Panc1 (cell line): ENCODE results near the gene SENP1. TPM values are rescaled to one million over a fixed set of nuclear protein-coding genes. Genes with fewer than 3 reads are reported as not detected.

Source experiments
- ATAC-seq: fragments of 200-7000 bp; cut with Tn5 transposase; 2 replicates; pipeline ENCODE4 v1.9.1; 2020; ENCODE audit warnings: mild to moderate bottlenecking, moderate library complexity
- BruUV-seq: library from RNA; stranded (reverse); fragments of 400-500 nt; replicated peaks from 2 replicates; lab custom pipeline; 2021; lab: Mats Ljungman, UMichigan
- CTCF ChIA-PET: fragments of 300-600 bp; sonication (Branson Sonifier 250); formaldehyde crosslinking; loops from one replicate; lab custom pipeline; 2022; ENCODE audit warnings: antibody characterized with exemption; lab: Charles Lee
- POLR2A ChIA-PET: fragments of 300-600 bp; sonication (Branson Sonifier 250); formaldehyde crosslinking; loops from one replicate; lab custom pipeline; 2022; ENCODE audit warnings: antibody characterized with exemption; lab: Charles Lee
- DNase-seq: peaks from one replicate; pipeline ENCODE4 v3.0.0-alpha.2; 2010; ENCODE audit warnings: low read depth, low spot score
- H3K27ac ChIP-seq: 2 replicates; pipeline ENCODE4 v1.5.1; 2011; ENCODE audit warnings: mild to moderate bottlenecking, low read length, inconsistent platforms
- H3K27me3 ChIP-seq: fragments of 200-500 bp; sonication (Bioruptor generic); 2 replicates; pipeline ENCODE4 v1.6.0; 2014; ENCODE audit warnings: low read length, inconsistent platforms; ENCODE audit not compliant: control insufficient read depth, insufficient read depth
- H3K36me3 ChIP-seq: fragments of 200-500 bp; sonication (Bioruptor generic); 2 replicates; pipeline ENCODE4 v1.5.1; 2014; ENCODE audit warnings: inconsistent platforms, mild to moderate bottlenecking, low read length, moderate library complexity; ENCODE audit not compliant: control insufficient read depth, insufficient read depth
- H3K4me1 ChIP-seq: 2 replicates; pipeline ENCODE4 v1.5.1; 2011; ENCODE audit warnings: inconsistent platforms, mild to moderate bottlenecking, low read length, moderate library complexity; ENCODE audit not compliant: control insufficient read depth, insufficient read depth
- H3K4me3 ChIP-seq, 2 experiments: 2 replicates each; pipeline ENCODE4 v1.5.1; 2011 to 2012; ENCODE audit warnings: low read depth in 2 of 2, low read length in 2 of 2, mild to moderate bottlenecking in 2 of 2, inconsistent platforms in 1 of 2, moderate library complexity in 1 of 2
- H3K9me3 ChIP-seq: fragments of 200-500 bp; sonication (Bioruptor generic); 2 replicates; pipeline ENCODE4 v1.5.1; 2014; ENCODE audit warnings: low read depth, mild to moderate bottlenecking, inconsistent platforms, low read length, moderate library complexity; ENCODE audit not compliant: control insufficient read depth, insufficient read depth
- POLR2AphosphoS5 ChIP-seq: IDR thresholded peaks from 2 replicates; pipeline ENCODE4 v1.6.1; 2012; ENCODE audit warnings: mild to moderate bottlenecking, low read depth, low read length, moderate library complexity
- SIN3A ChIP-seq: IDR thresholded peaks from 2 replicates; pipeline ENCODE4 v1.6.1; 2012; ENCODE audit warnings: low read depth, mild to moderate bottlenecking, low read length, moderate library complexity, borderline replicate concordance; ENCODE audit not compliant: insufficient read depth
- TCF7L2 ChIP-seq: IDR thresholded peaks from 2 replicates; pipeline ENCODE4 v1.6.1; 2011; ENCODE audit warnings: mild to moderate bottlenecking, low read depth, low read length, inconsistent platforms
- in situ Hi-C: cut with HindIII; loops from 2 replicates; pipeline ENCODE4 v1.10.0; 2016; ENCODE audit warnings: low sequenced_read_pairs, low pct_unique_long_range_greater_than_20kb
- intact Hi-C: fragments of 100-400 bp; cut with micrococcal nuclease; formaldehyde crosslinking; loops from one replicate; pipeline ENCODE4 v1.10.0; 2022; ENCODE audit not compliant: unreplicated experiment
- total RNA-seq: library from RNA; stranded (reverse); gene quantifications from one replicate; pipeline ENCODE4 v1.2.1, GENCODE V29; 2021; ENCODE audit not compliant: unreplicated experiment
- TF ChIP-seq, protein P1 (sequence below): fragments of 450-650 bp; IDR thresholded peaks from 2 replicates; pipeline ENCODE4 v1.5.1; 2017; ENCODE audit warnings: mild to moderate bottlenecking
- TF ChIP-seq, protein P2 (sequence below), 2 experiments: IDR thresholded peaks; 2 replicates each; pipeline ENCODE4 v1.6.1; 2011 to 2012; ENCODE audit warnings: low read depth in 2 of 2, control low read depth in 1 of 2, low read length in 1 of 2, mild to moderate bottlenecking in 1 of 2, moderate library complexity in 1 of 2; ENCODE audit not compliant: insufficient read depth in 1 of 2

The SENP1 gene
- total RNA-seq, 1 experiment from 2014 or later, result 35.2 TPM

GRCh38 chr12:48078901-48079300, 27.0 kb downstream of the SENP1 start:
- BruUV-seq, result no TSS peak
- TF ChIP-seq, protein P1, sequence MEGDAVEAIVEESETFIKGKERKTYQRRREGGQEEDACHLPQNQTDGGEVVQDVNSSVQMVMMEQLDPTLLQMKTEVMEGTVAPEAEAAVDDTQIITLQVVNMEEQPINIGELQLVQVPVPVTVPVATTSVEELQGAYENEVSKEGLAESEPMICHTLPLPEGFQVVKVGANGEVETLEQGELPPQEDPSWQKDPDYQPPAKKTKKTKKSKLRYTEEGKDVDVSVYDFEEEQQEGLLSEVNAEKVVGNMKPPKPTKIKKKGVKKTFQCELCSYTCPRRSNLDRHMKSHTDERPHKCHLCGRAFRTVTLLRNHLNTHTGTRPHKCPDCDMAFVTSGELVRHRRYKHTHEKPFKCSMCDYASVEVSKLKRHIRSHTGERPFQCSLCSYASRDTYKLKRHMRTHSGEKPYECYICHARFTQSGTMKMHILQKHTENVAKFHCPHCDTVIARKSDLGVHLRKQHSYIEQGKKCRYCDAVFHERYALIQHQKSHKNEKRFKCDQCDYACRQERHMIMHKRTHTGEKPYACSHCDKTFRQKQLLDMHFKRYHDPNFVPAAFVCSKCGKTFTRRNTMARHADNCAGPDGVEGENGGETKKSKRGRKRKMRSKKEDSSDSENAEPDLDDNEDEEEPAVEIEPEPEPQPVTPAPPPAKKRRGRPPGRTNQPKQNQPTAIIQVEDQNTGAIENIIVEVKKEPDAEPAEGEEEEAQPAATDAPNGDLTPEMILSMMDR, result no peak
- TF ChIP-seq, protein P2, sequence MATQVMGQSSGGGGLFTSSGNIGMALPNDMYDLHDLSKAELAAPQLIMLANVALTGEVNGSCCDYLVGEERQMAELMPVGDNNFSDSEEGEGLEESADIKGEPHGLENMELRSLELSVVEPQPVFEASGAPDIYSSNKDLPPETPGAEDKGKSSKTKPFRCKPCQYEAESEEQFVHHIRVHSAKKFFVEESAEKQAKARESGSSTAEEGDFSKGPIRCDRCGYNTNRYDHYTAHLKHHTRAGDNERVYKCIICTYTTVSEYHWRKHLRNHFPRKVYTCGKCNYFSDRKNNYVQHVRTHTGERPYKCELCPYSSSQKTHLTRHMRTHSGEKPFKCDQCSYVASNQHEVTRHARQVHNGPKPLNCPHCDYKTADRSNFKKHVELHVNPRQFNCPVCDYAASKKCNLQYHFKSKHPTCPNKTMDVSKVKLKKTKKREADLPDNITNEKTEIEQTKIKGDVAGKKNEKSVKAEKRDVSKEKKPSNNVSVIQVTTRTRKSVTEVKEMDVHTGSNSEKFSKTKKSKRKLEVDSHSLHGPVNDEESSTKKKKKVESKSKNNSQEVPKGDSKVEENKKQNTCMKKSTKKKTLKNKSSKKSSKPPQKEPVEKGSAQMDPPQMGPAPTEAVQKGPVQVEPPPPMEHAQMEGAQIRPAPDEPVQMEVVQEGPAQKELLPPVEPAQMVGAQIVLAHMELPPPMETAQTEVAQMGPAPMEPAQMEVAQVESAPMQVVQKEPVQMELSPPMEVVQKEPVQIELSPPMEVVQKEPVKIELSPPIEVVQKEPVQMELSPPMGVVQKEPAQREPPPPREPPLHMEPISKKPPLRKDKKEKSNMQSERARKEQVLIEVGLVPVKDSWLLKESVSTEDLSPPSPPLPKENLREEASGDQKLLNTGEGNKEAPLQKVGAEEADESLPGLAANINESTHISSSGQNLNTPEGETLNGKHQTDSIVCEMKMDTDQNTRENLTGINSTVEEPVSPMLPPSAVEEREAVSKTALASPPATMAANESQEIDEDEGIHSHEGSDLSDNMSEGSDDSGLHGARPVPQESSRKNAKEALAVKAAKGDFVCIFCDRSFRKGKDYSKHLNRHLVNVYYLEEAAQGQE (IDR thresholded peaks at IDR 0.05; ENCODE audit: insufficient read depth in 1 of 2, low read depth in 2 of 2, low read length in 1 of 2), result no peak
- TF ChIP-seq POLR2AphosphoS5 (no peak), TCF7L2 (no peak), SIN3A (no peak)
- intact Hi-C loops, result no loop called here
- CTCF ChIA-PET, result no interaction called here
- Histone ChIP-seq H3K27me3 (no peaks in the 10 kb centered on the region), H3K27ac (no peak overlapping the region), H3K4me3 (no peak overlapping the region), H3K36me3 (peaks cover 10% of the 10 kb centered on the region), H3K9me3 (no peaks in the 10 kb centered on the region), H3K4me1 (no peaks in the 10 kb centered on the region)
- in situ Hi-C loops, result no loop called here
- POLR2A ChIA-PET, result no interaction called here
- no peak for ATAC-seq
- DNase-seq, result no peak

- ChIA-PET POLR2A (no interaction called here), CTCF (no interaction called here)
- no peak for DNase-seq
- ATAC-seq, result no peak
- no TSS peak for BruUV-seq
- Histone ChIP-seq H3K9me3 (no peaks in the 10 kb centered on the region), H3K36me3 (peaks cover 16% of the 10 kb centered on the region), H3K27ac (no peak overlapping the region), H3K4me1 (no peaks in the 10 kb centered on the region), H3K4me3 (no peak overlapping the region), H3K27me3 (no peaks in the 10 kb centered on the region)
- in situ Hi-C loops, result no loop called here
- TF ChIP-seq, protein P1, result no peak
- TF ChIP-seq SIN3A (no peak), TCF7L2 (no peak), POLR2AphosphoS5 (no peak)
- TF ChIP-seq, protein P2 (IDR thresholded peaks at IDR 0.05; ENCODE audit: insufficient read depth in 1 of 2, low read depth in 2 of 2, low read length in 1 of 2), result no peak
- intact Hi-C loops, result no loop called here
Measured at GRCh38 chr12:48077111-48077510, 28.8 kb downstream of the SENP1 start.
